Liver (tissue), 9 donors: Measurements from ENCODE around the gene KRT26. TPM values are rescaled to one million over a fixed set of nuclear protein-coding genes. Genes with fewer than 3 reads are reported as not detected.

Experiments used
- DNase-seq: peaks from one replicate; pipeline ENCODE4 v3.0.0-alpha.2; 2017; ENCODE audit warnings: low spot score
- H3K27ac ChIP-seq, 2 donors: one replicate each; pipeline ENCODE4 v1.7.0; 2013; ENCODE audit warnings: inconsistent platforms in 2 of 2, low read length in 2 of 2, control low read depth in 1 of 2, low read depth in 1 of 2, mild to moderate bottlenecking in 1 of 2
- H3K27me3 ChIP-seq, 4 donors: one replicate each; pipeline versions ENCODE4 v1.6.1 to v1.7.0; 2013; ENCODE audit warnings: low read length in 3 of 4, inconsistent platforms in 1 of 4, mild to moderate bottlenecking in 1 of 4, moderate library complexity in 1 of 4; ENCODE audit not compliant: control insufficient read depth in 4 of 4, insufficient read depth in 4 of 4
- H3K36me3 ChIP-seq, 4 donors: one replicate each; pipeline versions ENCODE4 v1.6.1 to v1.7.0; 2013; ENCODE audit warnings: low read length in 3 of 4, mild to moderate bottlenecking in 3 of 4, low read depth in 1 of 4, moderate library complexity in 1 of 4; ENCODE audit not compliant: control insufficient read depth in 4 of 4, insufficient read depth in 3 of 4
- H3K4me1 ChIP-seq, 4 donors: one replicate each; pipeline versions ENCODE4 v1.6.1 to v1.7.0; 2013; ENCODE audit warnings: low read length in 3 of 4, mild to moderate bottlenecking in 3 of 4, moderate library complexity in 1 of 4; ENCODE audit not compliant: control insufficient read depth in 4 of 4, insufficient read depth in 4 of 4
- H3K4me3 ChIP-seq, 3 donors: one replicate each; pipeline versions ENCODE4 v1.6.1 to v1.7.0; 2013; ENCODE audit warnings: low read length in 3 of 3, control low read depth in 1 of 3, low read depth in 1 of 3, mild to moderate bottlenecking in 1 of 3
- H3K9ac ChIP-seq, 2 donors: one replicate each; pipeline ENCODE4 v1.7.0; 2013; ENCODE audit warnings: low read length in 2 of 2, mild to moderate bottlenecking in 2 of 2, moderate library complexity in 2 of 2, control low read depth in 1 of 2, low read depth in 1 of 2
- H3K9me3 ChIP-seq, 4 donors: one replicate each; pipeline versions ENCODE4 v1.6.1 to v1.7.0; 2013; ENCODE audit warnings: low read length in 3 of 4; ENCODE audit not compliant: control insufficient read depth in 4 of 4
- EGR1 ChIP-seq, 2 donors: IDR thresholded peaks; 2 replicates each; pipeline ENCODE4 v1.6.1; 2016 to 2018; ENCODE audit warnings: antibody characterized with exemption in 2 of 2, low read depth in 2 of 2
- FOXA2 ChIP-seq: IDR thresholded peaks from 2 replicates; pipeline ENCODE4 v1.6.1; 2016; ENCODE audit warnings: antibody characterized with exemption
- HNF4A ChIP-seq, 2 donors: conservative IDR thresholded peaks; 2 replicates each; pipeline ENCODE4 v1.6.1; 2016; ENCODE audit warnings: antibody characterized with exemption in 2 of 2, mild to moderate bottlenecking in 2 of 2
- HNF4G ChIP-seq: IDR thresholded peaks from 2 replicates; pipeline ENCODE4 v1.6.1; 2016; ENCODE audit warnings: antibody characterized with exemption
- NR2F2 ChIP-seq: IDR thresholded peaks from 2 replicates; pipeline ENCODE4 v1.6.1; 2016; ENCODE audit warnings: antibody characterized with exemption
- RAD21 ChIP-seq, 2 donors: IDR thresholded peaks; 2 replicates each; pipeline ENCODE4 v1.6.1; 2016; ENCODE audit warnings: antibody characterized with exemption in 2 of 2, mild to moderate bottlenecking in 2 of 2
- RXRA ChIP-seq, 2 donors: IDR thresholded peaks; 2 replicates each; pipeline ENCODE4 v1.6.1; 2017 to 2018; ENCODE audit warnings: antibody characterized with exemption in 2 of 2, mild to moderate bottlenecking in 1 of 2
- SP1 ChIP-seq: IDR thresholded peaks from 2 replicates; pipeline ENCODE4 v1.6.1; 2018; ENCODE audit warnings: antibody characterized with exemption, mild to moderate bottlenecking
- YY1 ChIP-seq: IDR thresholded peaks from 2 replicates; pipeline ENCODE4 v1.6.1; 2016; ENCODE audit warnings: antibody characterized with exemption, mild to moderate bottlenecking
- WGBS: extraction: QIAGEN DNeasy Blood & Tissue Kit; methylation state at CpG from one replicate; pipeline ENCODE4 v1.1.7; 2013; 5-methylcytosine and 5-hydroxymethylcytosine counted together
- polyA plus RNA-seq, 2 donors: library from polyadenylated mRNA; stranded (reverse) in 1 of 2; unstranded in 1 of 2; fragments of 200-250 nt in 1 of 2; fragments of >200 nt in 1 of 2; fragmentation: Nextera tagmentation in 1 of 2; extraction: Ambion mirVana in 1 of 2; gene quantifications; one replicate each; pipeline versions ENCODE4 v1.2.1 to v1.2.3, GENCODE V29; 2013 to 2015
- total RNA-seq, 2 donors: library from RNA; depleted of rRNA; stranded (reverse); fragments of >200 nt; gene quantifications; one replicate each; pipeline ENCODE4 v1.2.3, GENCODE V29; 2014
- TF ChIP-seq, protein P1 (sequence below): IDR thresholded peaks from 2 replicates; pipeline ENCODE4 v1.6.1; 2016; ENCODE audit warnings: antibody characterized with exemption, mild to moderate bottlenecking
- TF ChIP-seq, protein P2 (sequence below): IDR thresholded peaks from 2 replicates; pipeline ENCODE4 v1.6.1; 2016; ENCODE audit warnings: antibody characterized with exemption
- TF ChIP-seq, protein P3 (sequence below): fragments of 150-350 bp; IDR thresholded peaks from 2 replicates; pipeline ENCODE4 v1.5.1; 2017; ENCODE audit warnings: improper control_type of control experiment, low read depth, low read length; ENCODE audit not compliant: missing input control
- TF ChIP-seq, protein P4 (sequence below): IDR thresholded peaks from 2 replicates; pipeline ENCODE4 v1.6.1; 2016; ENCODE audit warnings: antibody characterized with exemption
- donor health status: healthy.
- donor health status: healthy.
- donor health status: healthy.
- donor health status: healthy.
- donor health status: healthy.

KRT26 gene
- total and polyA plus RNA-seq, 4 donors, result not detected

DNA sequence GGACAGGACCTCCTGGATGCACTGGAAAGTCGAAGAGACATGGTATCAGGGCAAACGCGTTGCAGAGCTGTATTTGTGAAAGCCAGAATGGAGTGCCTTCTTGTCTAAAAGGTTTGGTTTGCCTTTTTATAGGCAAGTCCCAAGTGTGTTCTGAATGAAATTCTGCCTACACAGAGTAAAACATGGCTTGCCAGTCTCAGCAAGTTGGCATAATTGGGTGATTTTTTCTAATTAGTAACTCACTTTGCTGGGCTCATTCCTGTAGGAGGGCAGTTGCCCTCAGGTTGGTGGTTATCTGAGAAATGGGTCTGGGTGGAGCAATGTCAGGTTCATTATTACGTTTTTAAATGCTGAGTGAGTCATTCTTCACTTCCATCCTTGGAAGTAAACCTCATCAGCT lies 16.8 kb downstream of the KRT26 start, which contains the start of gene KRT25:
TSS of gene KRT25 (minus strand) at position 101 of the 400 bp plus-strand sequence. CDS start at position 41, 60 bp downstream.
- Histone ChIP-seq H3K36me3 (no peaks in the 10 kb centered on the region), H3K9me3 (peaks cover 0 to 16% (median 3%) of the 10 kb centered on the region in 4 donors), H3K27ac (no peak within 1 kb of the TSS), H3K27me3 (peaks cover 0 to 4% (median 0%) of the 10 kb centered on the region in 4 donors), H3K9ac (no peak within 1 kb of the TSS), H3K4me3 (no peak within 1 kb of the TSS), H3K4me1 (no peaks in the 10 kb centered on the region)
- WGBS, result 69% methylated on average over 4 of the region's 4 CpGs
- TF ChIP-seq, protein P1, sequence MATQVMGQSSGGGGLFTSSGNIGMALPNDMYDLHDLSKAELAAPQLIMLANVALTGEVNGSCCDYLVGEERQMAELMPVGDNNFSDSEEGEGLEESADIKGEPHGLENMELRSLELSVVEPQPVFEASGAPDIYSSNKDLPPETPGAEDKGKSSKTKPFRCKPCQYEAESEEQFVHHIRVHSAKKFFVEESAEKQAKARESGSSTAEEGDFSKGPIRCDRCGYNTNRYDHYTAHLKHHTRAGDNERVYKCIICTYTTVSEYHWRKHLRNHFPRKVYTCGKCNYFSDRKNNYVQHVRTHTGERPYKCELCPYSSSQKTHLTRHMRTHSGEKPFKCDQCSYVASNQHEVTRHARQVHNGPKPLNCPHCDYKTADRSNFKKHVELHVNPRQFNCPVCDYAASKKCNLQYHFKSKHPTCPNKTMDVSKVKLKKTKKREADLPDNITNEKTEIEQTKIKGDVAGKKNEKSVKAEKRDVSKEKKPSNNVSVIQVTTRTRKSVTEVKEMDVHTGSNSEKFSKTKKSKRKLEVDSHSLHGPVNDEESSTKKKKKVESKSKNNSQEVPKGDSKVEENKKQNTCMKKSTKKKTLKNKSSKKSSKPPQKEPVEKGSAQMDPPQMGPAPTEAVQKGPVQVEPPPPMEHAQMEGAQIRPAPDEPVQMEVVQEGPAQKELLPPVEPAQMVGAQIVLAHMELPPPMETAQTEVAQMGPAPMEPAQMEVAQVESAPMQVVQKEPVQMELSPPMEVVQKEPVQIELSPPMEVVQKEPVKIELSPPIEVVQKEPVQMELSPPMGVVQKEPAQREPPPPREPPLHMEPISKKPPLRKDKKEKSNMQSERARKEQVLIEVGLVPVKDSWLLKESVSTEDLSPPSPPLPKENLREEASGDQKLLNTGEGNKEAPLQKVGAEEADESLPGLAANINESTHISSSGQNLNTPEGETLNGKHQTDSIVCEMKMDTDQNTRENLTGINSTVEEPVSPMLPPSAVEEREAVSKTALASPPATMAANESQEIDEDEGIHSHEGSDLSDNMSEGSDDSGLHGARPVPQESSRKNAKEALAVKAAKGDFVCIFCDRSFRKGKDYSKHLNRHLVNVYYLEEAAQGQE, result no peak
- DNase-seq, result no peak

DNA sequence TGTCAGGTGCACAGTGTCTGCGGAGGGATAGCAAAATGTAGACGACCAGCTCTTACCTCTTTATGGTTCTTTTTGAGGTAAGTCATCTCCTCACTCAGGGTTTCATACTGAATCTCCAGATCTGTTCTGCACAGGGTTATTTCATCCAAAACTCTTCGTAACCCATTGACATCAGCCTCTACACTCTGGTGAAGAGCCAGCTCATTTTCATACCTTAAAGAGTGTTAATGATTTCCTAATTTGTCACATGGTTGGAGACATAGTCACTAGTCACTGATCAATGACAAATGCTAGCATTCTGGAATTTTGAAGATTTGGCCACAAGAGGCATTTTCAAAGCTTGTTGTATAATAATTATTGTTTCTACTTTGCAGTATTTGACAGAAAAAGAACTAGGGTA lies 18.2 kb downstream of the KRT26 start:
- no peak for TF ChIP-seq SP1
- Histone ChIP-seq H3K27ac (no peak overlapping the region), H3K9ac (no peak overlapping the region), H3K4me1 (no peaks in the 10 kb centered on the region), H3K4me3 (no peak overlapping the region), H3K27me3 (peaks cover 0 to 4% (median 0%) of the 10 kb centered on the region in 4 donors), H3K36me3 (no peaks in the 10 kb centered on the region), H3K9me3 (peaks cover 0 to 10% (median 0%) of the 10 kb centered on the region in 4 donors)
- 83% methylated on average over 3 of the region's 3 CpGs for WGBS
- DNase-seq, result no peak

DNA sequence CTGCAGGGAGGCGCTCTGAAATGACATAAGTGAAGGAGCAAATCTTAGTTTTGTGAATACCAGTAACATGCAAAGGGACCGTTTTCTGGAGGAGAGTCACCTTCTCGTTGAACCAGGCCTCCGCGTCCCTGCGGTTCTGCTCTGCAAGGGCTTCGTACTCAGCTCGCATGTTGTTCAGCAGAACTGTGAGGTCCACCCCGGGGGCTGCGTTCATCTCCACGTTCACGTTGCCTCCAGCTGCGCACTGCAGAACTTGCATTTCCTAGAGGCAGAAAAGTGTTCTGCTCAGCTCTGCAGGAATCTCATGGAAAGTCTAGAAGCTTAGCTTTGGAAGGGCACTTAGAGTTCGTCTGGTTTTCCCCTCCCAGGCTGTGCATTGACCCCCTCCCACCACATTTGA lies 20.9 kb downstream of the KRT26 start:
- Histone ChIP-seq H3K27ac (no peak overlapping the region), H3K27me3 (no peaks in the 10 kb centered on the region), H3K9ac (no peak overlapping the region), H3K4me3 (no peak overlapping the region), H3K36me3 (no peaks in the 10 kb centered on the region), H3K9me3 (peaks cover 0 to 4% (median 0%) of the 10 kb centered on the region in 4 donors), H3K4me1 (no peaks in the 10 kb centered on the region)
- DNase-seq, result no peak
- WGBS, result 85% methylated on average over 14 of the region's 14 CpGs
- no peak for TF ChIP-seq YY1
- no peak for TF ChIP-seq FOXA2
- TF ChIP-seq NR2F2, result no peak
- no peak for TF ChIP-seq EGR1 (IDR thresholded peaks at IDR 0.05; ENCODE audit: low read depth in 2 of 2)
- TF ChIP-seq HNF4A (conservative IDR thresholded peaks at IDR 0.05), result no peak
- TF ChIP-seq RAD21 (IDR thresholded peaks at IDR 0.05), result no peak
- TF ChIP-seq, protein P2, sequence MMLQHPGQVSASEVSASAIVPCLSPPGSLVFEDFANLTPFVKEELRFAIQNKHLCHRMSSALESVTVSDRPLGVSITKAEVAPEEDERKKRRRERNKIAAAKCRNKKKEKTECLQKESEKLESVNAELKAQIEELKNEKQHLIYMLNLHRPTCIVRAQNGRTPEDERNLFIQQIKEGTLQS, result no peak
- TF ChIP-seq, protein P3, sequence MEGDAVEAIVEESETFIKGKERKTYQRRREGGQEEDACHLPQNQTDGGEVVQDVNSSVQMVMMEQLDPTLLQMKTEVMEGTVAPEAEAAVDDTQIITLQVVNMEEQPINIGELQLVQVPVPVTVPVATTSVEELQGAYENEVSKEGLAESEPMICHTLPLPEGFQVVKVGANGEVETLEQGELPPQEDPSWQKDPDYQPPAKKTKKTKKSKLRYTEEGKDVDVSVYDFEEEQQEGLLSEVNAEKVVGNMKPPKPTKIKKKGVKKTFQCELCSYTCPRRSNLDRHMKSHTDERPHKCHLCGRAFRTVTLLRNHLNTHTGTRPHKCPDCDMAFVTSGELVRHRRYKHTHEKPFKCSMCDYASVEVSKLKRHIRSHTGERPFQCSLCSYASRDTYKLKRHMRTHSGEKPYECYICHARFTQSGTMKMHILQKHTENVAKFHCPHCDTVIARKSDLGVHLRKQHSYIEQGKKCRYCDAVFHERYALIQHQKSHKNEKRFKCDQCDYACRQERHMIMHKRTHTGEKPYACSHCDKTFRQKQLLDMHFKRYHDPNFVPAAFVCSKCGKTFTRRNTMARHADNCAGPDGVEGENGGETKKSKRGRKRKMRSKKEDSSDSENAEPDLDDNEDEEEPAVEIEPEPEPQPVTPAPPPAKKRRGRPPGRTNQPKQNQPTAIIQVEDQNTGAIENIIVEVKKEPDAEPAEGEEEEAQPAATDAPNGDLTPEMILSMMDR, result no peak
- TF ChIP-seq HNF4G, result no peak
- TF ChIP-seq RXRA (IDR thresholded peaks at IDR 0.05), result no peak
- TF ChIP-seq, protein P4, sequence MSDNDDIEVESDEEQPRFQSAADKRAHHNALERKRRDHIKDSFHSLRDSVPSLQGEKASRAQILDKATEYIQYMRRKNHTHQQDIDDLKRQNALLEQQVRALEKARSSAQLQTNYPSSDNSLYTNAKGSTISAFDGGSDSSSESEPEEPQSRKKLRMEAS, result no peak
